Lower leg skin (tissue), 4 donors: ENCODE data around the gene THADA. TPM values are rescaled to one million over a fixed set of nuclear protein-coding genes. Genes with fewer than 3 reads are reported as not detected.

Experiments used
- DNase-seq, 2 donors: peaks; one replicate each; pipeline ENCODE4 v3.0.0-alpha.2; 2019; ENCODE audit warnings: low spot score in 2 of 2
- H3K4me3 ChIP-seq: fragments of 200-600 bp; sonication (generic); 2 replicates; pipeline ENCODE4 v1.5.1; 2017; ENCODE audit warnings: mild to moderate bottlenecking, low read depth; ENCODE audit not compliant: poor library complexity, severe bottlenecking
- CTCF ChIP-seq, 3 donors: fragments of 450-650 bp; IDR thresholded peaks; one replicate each; pipeline ENCODE4 v1.5.1; 2016; ENCODE audit warnings: antibody characterized with exemption in 3 of 3, mild to moderate bottlenecking in 3 of 3, moderate library complexity in 2 of 3
- POLR2A ChIP-seq, 2 donors: fragments of 450-650 bp; IDR thresholded peaks; one replicate each; pipeline ENCODE4 v1.6.1; 2016 to 2017; ENCODE audit warnings: antibody characterized with exemption in 2 of 2, mild to moderate bottlenecking in 1 of 2, moderate library complexity in 1 of 2
- WGBS, 2 donors: methylation state at CpG; one replicate each; pipeline ENCODE4 v1.1.5; 2018; 5-methylcytosine and 5-hydroxymethylcytosine counted together
- intact Hi-C: fragments of 100-400 bp; cut with DNase I; formaldehyde crosslinking; loops from one replicate; pipeline ENCODE4 v1.15.0; 2023; ENCODE audit warnings: low total_unique reads
- total RNA-seq, 4 donors: library from RNA; depleted of rRNA; stranded (reverse); fragments of >200 nt; gene quantifications; one replicate each; pipeline ENCODE4 v1.1.0, GENCODE V29; 2016

THADA gene
- total RNA-seq, 4 donors from 2014 or later, result 19.5 to 26.4 (median 22.2) TPM

- TF ChIP-seq CTCF (IDR thresholded peaks at IDR 0.05) (no peak), POLR2A (IDR thresholded peaks at IDR 0.05) (no peak)
- no peak overlapping the region for H3K4me3 ChIP-seq
- 93 to 98% methylated on average over 4 of the region's 4 CpGs for WGBS, 2 donors
- DNase-seq, result no peak
- intact Hi-C loops, result no loop called here
Measured at GRCh38 chr2:43274721-43275120, 321.1 kb downstream of the THADA start.

DNA sequence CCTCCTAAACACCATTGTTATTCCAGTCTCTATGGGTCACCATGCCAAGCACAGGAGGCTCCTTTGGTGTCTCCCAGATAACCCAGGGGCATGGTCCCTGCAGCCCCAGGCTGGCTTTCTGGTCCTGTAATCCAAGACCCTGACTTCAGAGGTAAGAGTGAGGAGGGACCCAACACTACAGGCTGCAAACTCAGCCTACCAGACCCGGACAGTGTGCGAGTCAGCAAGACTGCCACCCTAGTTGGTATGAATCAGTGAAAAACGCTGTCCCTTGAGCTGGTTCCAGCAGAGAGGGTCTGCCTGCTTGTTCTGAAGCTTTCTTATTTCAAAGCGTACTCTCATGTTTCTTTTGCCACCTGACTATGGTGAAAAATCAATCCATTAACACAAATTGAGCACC is 321.8 kb downstream of the THADA start:
- TF ChIP-seq CTCF (IDR thresholded peaks at IDR 0.05) (no peak), POLR2A (IDR thresholded peaks at IDR 0.05) (no peak)
- no peak for DNase-seq
- no peak overlapping the region for H3K4me3 ChIP-seq
- 86 to 93% methylated on average over 4 of the region's 4 CpGs for WGBS, 2 donors
- intact Hi-C loops, result no loop called here

DNA sequence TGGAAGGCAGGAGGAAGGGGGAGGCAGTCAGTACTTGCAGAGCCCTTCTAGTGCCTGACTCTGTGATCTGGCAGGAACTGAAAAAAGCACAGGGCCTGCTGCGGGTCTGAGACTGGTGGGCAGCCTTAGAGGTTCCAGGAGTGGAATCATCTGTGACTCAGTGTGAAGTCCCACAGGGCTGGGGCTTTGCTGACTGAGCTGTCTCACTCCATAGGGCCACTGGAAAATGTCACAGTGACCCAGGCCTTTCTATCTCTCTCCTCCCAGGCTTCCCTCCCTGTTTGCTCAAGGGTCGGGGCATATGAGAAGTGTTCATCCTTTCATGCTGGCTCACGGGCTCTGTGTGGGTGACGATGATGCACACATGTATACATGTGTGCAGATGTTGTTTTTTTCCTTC is 322.3 kb downstream of the THADA start:
- no peak for DNase-seq
- intact Hi-C loops, result no loop called here
- WGBS, 2 donors, result 47 to 72% methylated on average over 4 of the region's 4 CpGs
- TF ChIP-seq POLR2A (IDR thresholded peaks at IDR 0.05) (no peak), CTCF (IDR thresholded peaks at IDR 0.05) (no peak)
- H3K4me3 ChIP-seq, result no peak overlapping the region

GRCh38 chr2:43270930-43271615 is 324.8 kb downstream of the THADA start:
- DNase-seq, result no peak
- 78 to 84% methylated on average over 4 of the region's 4 CpGs for WGBS, 2 donors
- intact Hi-C loops, result no loop called here
- no peak for TF ChIP-seq POLR2A (IDR thresholded peaks at IDR 0.05)
- no peak for TF ChIP-seq CTCF (IDR thresholded peaks at IDR 0.05)
- no peak overlapping the region for H3K4me3 ChIP-seq

GRCh38 chr2:43270461-43270860 is 325.4 kb downstream of the THADA start:
- WGBS, 2 donors, result 75 to 82% methylated on average over 2 of the region's 2 CpGs
- TF ChIP-seq POLR2A (IDR thresholded peaks at IDR 0.05) (no peak), CTCF (IDR thresholded peaks at IDR 0.05) (no peak)
- DNase-seq, result no peak
- intact Hi-C loops, result no loop called here
- H3K4me3 ChIP-seq, result no peak overlapping the region

DNA sequence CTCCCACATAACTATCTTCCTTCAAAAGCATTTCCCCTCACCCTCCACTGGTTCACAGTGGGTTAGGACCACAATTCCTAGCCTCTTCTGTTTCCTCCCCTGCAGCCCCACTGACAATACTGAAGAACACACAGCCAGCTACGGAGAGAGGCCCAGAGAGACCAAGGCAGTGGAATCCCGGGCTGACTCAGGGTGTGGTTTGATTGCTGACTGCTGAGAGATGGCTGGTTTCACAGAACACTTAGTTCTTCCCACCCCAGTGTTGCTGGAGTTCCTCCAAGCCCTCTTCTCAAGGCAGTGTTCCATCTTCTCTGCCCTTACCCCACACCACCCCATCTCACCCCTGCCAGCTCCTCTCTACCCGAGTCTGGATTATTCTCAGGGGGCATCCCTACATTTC is 326.1 kb downstream of the THADA start:
- intact Hi-C loops, result no loop called here
- peak; percentile 88 to 94 for DNase-seq
- TF ChIP-seq POLR2A (IDR thresholded peaks at IDR 0.05) (no peak), CTCF (IDR thresholded peaks at IDR 0.05) (no peak)
- H3K4me3 ChIP-seq, result no peak overlapping the region
- WGBS, 2 donors, result 11 to 33% methylated on average over 3 of the region's 3 CpGs
